ENCODE data around the gene TMEM51.

The TMEM51 gene

DNA sequence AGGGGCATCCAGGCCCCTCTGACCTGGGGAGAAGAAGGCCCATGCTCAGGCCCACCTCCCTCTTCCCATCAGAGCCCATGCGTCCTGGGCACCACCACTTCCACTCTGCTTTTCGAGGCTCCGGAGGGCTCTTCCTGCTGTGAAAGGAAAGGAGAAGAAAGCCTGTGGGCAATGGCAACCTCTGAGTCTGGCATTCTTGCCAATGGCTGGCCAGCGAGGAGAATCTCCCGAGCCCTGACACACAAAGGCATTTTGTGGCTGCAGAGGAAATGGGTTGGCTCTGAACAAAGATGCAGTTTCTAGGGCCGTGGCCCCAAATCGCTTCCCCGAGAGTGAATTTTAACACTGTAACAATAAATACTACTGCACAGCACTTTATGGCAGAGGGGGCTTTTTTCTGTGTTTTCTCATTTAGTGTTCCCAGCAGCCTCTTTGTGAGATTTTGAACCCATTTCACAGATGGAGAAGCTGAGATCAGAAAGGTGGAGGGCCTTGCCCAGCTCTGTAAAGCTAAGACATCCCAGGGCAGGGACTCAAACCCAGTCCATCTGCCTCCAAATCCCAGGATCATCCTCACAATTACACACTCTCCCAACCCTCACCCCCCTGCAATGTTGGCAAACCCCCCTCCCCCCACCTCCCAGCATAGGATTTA, 35.7 kb upstream of the TMEM51 start:
- DNase-seq (ENCODE audit: low read depth in 2 of 2), result no peak
- TF ChIP-seq, protein P1, sequence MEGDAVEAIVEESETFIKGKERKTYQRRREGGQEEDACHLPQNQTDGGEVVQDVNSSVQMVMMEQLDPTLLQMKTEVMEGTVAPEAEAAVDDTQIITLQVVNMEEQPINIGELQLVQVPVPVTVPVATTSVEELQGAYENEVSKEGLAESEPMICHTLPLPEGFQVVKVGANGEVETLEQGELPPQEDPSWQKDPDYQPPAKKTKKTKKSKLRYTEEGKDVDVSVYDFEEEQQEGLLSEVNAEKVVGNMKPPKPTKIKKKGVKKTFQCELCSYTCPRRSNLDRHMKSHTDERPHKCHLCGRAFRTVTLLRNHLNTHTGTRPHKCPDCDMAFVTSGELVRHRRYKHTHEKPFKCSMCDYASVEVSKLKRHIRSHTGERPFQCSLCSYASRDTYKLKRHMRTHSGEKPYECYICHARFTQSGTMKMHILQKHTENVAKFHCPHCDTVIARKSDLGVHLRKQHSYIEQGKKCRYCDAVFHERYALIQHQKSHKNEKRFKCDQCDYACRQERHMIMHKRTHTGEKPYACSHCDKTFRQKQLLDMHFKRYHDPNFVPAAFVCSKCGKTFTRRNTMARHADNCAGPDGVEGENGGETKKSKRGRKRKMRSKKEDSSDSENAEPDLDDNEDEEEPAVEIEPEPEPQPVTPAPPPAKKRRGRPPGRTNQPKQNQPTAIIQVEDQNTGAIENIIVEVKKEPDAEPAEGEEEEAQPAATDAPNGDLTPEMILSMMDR (IDR thresholded peaks at IDR 0.05; ENCODE audit: low read depth, low read length), result no peak
- no peak overlapping the region for H3K4me3 ChIP-seq (replicated peaks in 1 of 2; ENCODE audit: low read depth in 2 of 2, low read length in 2 of 2)

DNA sequence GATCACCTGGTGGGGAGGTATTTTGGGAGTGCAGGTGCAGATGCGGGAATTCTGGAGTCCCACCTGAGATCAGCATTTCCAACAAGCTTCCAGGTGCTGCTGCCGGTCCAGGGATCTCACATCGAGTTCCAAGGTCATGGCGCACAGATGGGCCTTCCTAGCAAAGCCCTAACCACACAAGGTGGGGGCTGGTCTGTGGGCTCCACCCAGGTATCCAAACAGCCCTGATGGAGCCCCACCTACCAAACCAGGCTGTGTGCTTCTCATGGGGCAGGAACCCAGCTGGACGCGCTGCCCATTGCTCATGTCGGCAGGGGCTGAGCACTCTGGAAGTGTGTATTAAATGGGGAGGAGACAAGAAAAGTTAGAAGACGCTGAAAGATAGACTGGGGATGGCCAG, 35.0 kb upstream of the TMEM51 start:
- H3K4me3 ChIP-seq (replicated peaks in 1 of 2; ENCODE audit: low read depth in 2 of 2, low read length in 2 of 2), result no peak overlapping the region
- TF ChIP-seq, protein P1 (IDR thresholded peaks at IDR 0.05; ENCODE audit: low read depth, low read length), result no peak
- DNase-seq (ENCODE audit: low read depth in 2 of 2), result no peak

DNA sequence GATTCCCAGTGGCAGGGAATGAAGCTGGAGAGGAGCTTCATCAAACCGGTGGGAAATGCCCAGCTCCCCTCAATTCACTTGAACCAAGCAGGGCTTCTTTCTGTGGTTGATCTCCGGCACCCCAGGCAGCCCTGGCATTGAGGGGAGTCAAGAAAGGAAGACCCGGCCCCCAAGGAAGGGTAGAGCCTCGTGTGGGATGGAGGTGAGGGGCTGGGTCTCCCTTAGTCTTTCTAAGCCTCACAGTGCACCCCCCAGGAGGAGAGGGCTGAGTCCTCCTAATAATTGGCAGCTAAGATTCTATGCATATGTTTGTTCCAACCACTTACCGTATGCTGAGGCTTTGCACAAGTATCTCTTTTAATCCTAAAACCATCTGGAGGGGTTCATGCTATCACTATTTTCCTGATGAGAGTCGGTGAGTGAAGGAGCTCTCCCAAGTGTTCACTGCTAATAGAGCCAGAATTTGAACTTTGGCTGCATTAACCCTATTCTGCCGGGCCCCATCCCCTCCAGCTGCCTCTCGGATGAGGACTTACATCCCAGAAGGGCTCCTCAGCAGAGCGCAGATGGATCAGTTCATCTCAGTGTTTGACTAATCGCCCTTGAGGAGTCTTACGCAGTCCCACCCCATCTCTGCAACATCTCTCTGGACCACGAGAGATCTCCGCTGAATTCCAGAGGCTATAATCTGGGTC, 33.1 kb upstream of the TMEM51 start:
- H3K4me3 ChIP-seq (replicated peaks in 1 of 2; ENCODE audit: low read depth in 2 of 2, low read length in 2 of 2), result no peak overlapping the region
- no peak for DNase-seq (ENCODE audit: low read depth in 2 of 2)
- TF ChIP-seq, protein P1 (IDR thresholded peaks at IDR 0.05; ENCODE audit: low read depth, low read length), result no peak

DNA sequence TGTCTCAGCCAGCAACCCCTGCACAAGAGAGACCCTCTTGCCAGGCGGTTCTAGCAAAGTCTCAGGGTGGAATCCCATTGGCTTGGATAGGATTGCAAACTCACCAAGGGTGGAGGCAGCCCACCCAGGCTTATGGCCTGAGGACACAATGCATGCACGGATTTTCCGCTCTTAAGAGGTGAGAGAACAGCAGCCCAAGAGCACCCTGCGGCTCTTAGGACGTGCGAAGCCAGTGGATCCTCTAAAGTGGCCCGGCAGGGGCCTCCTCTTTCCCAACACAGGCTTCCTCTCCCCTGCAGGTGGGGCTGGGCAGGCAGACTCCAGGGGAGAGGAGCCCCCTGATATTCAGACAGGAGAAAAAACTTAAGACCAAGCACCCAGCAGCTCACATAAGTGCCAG, 31.2 kb upstream of the TMEM51 start:
- H3K4me3 ChIP-seq (replicated peaks in 1 of 2; ENCODE audit: low read depth in 2 of 2, low read length in 2 of 2), result no peak overlapping the region
- no peak for DNase-seq (ENCODE audit: low read depth in 2 of 2)
- TF ChIP-seq, protein P1 (IDR thresholded peaks at IDR 0.05; ENCODE audit: low read depth, low read length), result no peak

DNA sequence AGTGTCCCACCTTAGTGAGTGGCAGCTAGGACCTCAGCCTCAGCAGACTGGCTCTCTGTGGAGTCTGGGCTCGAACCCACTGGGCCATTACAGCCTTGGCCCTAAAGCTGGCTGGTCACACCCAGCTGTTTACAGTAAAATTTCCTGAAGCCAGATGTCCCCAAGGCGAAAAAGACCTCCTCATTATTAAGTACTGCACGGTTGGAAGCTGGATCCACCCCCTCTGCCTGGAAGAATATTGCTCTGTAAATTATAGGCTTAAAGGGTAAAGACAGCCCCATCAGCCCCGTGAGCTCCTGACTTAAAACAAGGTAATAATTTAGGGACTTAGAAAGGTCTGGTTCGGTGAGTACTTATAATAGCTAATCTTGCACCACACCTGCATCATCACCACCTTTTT, 30.3 kb upstream of the TMEM51 start:
- no peak for DNase-seq (ENCODE audit: low read depth in 2 of 2)
- H3K4me3 ChIP-seq (replicated peaks in 1 of 2; ENCODE audit: low read depth in 2 of 2, low read length in 2 of 2), result no peak overlapping the region
- TF ChIP-seq, protein P1 (IDR thresholded peaks at IDR 0.05; ENCODE audit: low read depth, low read length), result no peak

DNA sequence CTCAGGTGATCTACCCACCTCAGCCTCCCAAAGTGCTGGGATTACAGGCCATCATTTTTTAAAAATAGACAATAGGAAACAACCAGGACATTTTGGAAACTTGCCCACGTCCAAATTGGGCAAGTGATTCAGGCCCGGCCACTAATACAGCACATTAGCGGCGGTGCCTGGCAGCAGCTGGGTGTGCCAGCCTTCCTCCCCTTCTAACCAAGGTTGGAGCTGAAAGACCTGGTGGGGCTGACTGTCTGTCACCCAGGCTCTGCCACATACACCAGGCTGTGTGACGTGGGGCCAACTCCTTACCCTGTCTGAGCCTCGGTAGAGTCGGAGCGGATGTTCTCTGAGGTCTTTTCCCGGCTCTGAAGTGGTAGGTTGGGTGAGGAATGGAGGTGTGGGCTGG, 29.6 kb upstream of the TMEM51 start:
- H3K4me3 ChIP-seq (replicated peaks in 1 of 2; ENCODE audit: low read depth in 2 of 2, low read length in 2 of 2), result no peak overlapping the region
- TF ChIP-seq, protein P1 (IDR thresholded peaks at IDR 0.05; ENCODE audit: low read depth, low read length), result no peak
- DNase-seq (ENCODE audit: low read depth in 2 of 2), result no peak

All from cardiac fibroblast (primary cell).